Neural cell (in vitro differentiated cells): ENCODE results near the gene SLC25A48. TPM values are rescaled to one million over a fixed set of nuclear protein-coding genes. Genes with fewer than 3 reads are reported as not detected.

ENCODE experiments used
- H2AFZ ChIP-seq: fragments of 200-600, 300-800 bp; sonication (generic), shearing (Covaris generic); 2 replicates; pipeline ENCODE4 v1.6.0; 2014; ENCODE audit warnings: low read depth, mild to moderate bottlenecking, antibody characterized with exemption, low read length, moderate library complexity
- H3F3A ChIP-seq: fragments of 200-600 bp; shearing (Covaris generic); 2 replicates; pipeline ENCODE4 v1.6.1; 2016; ENCODE audit warnings: mild to moderate bottlenecking, moderate library complexity, mixed read lengths, antibody characterized with exemption, low read length; ENCODE audit not compliant: insufficient read depth, poor library complexity, severe bottlenecking
- H3K27ac ChIP-seq: fragments of 200-600, 300-800 bp; sonication (generic), shearing (Covaris generic); 2 replicates; pipeline ENCODE4 v1.5.1; 2014; ENCODE audit warnings: mild to moderate bottlenecking, low read length, moderate library complexity
- H3K27me3 ChIP-seq: fragments of 300-800, 200-600 bp; sonication (generic), shearing (Covaris generic); 2 replicates; pipeline ENCODE4 v1.6.0; 2014; ENCODE audit warnings: mild to moderate bottlenecking, low read depth, low read length, moderate library complexity; ENCODE audit not compliant: insufficient read depth
- H3K36me3 ChIP-seq: fragments of 300-800, 200-600 bp; sonication (generic), shearing (Covaris generic); 2 replicates; pipeline ENCODE4 v1.5.1; 2014; ENCODE audit warnings: mild to moderate bottlenecking, antibody characterized with exemption, low read length, moderate library complexity; ENCODE audit not compliant: insufficient read depth
- H3K4me2 ChIP-seq: fragments of 300-800, 200-600 bp; sonication (generic), shearing (Covaris generic); 2 replicates; pipeline ENCODE4 v1.6.0; 2014; ENCODE audit warnings: mild to moderate bottlenecking, low read length
- H3K4me3 ChIP-seq: fragments of 300-800, 200-600 bp; sonication (generic), shearing (Covaris generic); 2 replicates; pipeline ENCODE4 v1.5.1; 2014; ENCODE audit warnings: mild to moderate bottlenecking, low read length, moderate library complexity
- H3K79me2 ChIP-seq: fragments of 200-600 bp; shearing (Covaris generic); replicated peaks from 2 replicates; pipeline ENCODE4 v1.6.0; 2014; ENCODE audit warnings: mild to moderate bottlenecking, low read length, moderate library complexity; ENCODE audit not compliant: insufficient read depth
- H3K9ac ChIP-seq: fragments of 300-800, 200-600 bp; sonication (generic), shearing (Covaris generic); 2 replicates; pipeline ENCODE4 v1.6.1; 2016; ENCODE audit warnings: mild to moderate bottlenecking, low read length, mixed read lengths
- H3K9me2 ChIP-seq: fragments of 200-600 bp; shearing (Covaris generic); 2 replicates; pipeline ENCODE4 v1.6.1; 2016; ENCODE audit warnings: mild to moderate bottlenecking, low read length, mixed read lengths; ENCODE audit not compliant: insufficient read depth
- H3K9me3 ChIP-seq: fragments of 200-600, 300-800 bp; sonication (generic), shearing (Covaris generic); 2 replicates; pipeline ENCODE4 v1.6.1; 2016; ENCODE audit warnings: mild to moderate bottlenecking, mixed run types, low read length, moderate library complexity, mixed read lengths
- H4K20me1 ChIP-seq: fragments of 200-600 bp; shearing (Covaris generic); 2 replicates; pipeline ENCODE4 v1.6.1; 2016; ENCODE audit warnings: mild to moderate bottlenecking, mixed run types; ENCODE audit not compliant: insufficient read depth
- EP300 ChIP-seq: fragments of 450-650 bp; conservative IDR thresholded peaks from 2 replicates; pipeline ENCODE4 v1.6.1; 2014; ENCODE audit warnings: antibody characterized with exemption, mild to moderate bottlenecking, moderate library complexity; ENCODE audit not compliant: poor library complexity, severe bottlenecking
- EZH2 ChIP-seq: fragments of 200-600, 300-800 bp; shearing (Covaris generic), sonication (generic); IDR thresholded peaks from 2 replicates; pipeline ENCODE4 v1.6.1; 2014; ENCODE audit warnings: antibody characterized with exemption, low read length, borderline replicate concordance, mild to moderate bottlenecking; ENCODE audit not compliant: insufficient read depth, poor library complexity, severe bottlenecking
- MXI1 ChIP-seq: fragments of 450-650 bp; conservative IDR thresholded peaks from 2 replicates; pipeline ENCODE4 v1.6.1; 2014; ENCODE audit warnings: antibody characterized with exemption, mild to moderate bottlenecking; ENCODE audit not compliant: poor library complexity, severe bottlenecking
- POLR2AphosphoS5 ChIP-seq: IDR thresholded peaks from 2 replicates; pipeline ENCODE4 v1.6.1; 2012
- RAD21 ChIP-seq: fragments of 450-650 bp; conservative IDR thresholded peaks from 2 replicates; pipeline ENCODE4 v1.6.1; 2014; ENCODE audit warnings: antibody characterized with exemption, mild to moderate bottlenecking, moderate library complexity
- SMC3 ChIP-seq: fragments of 450-650 bp; conservative IDR thresholded peaks from 2 replicates; pipeline ENCODE4 v1.6.1; 2014; ENCODE audit warnings: antibody characterized with exemption, mild to moderate bottlenecking, moderate library complexity; ENCODE audit not compliant: poor library complexity
- TAF1 ChIP-seq: IDR thresholded peaks from 2 replicates; pipeline ENCODE4 v1.6.1; 2012; ENCODE audit warnings: low read depth
- polyA plus RNA-seq: library from polyadenylated mRNA; depleted of rRNA; stranded (reverse); fragments of >200 nt; gene quantifications from 2 replicates; pipeline ENCODE4 v1.2.3, GENCODE V29; 2014
- TF ChIP-seq, protein P1 (sequence below): fragments of 450-650 bp; IDR thresholded peaks from 2 replicates; pipeline ENCODE4 v1.5.1; 2014; ENCODE audit warnings: antibody characterized with exemption, mild to moderate bottlenecking, moderate library complexity; ENCODE audit not compliant: poor library complexity, severe bottlenecking
- TF ChIP-seq, protein P2 (sequence below): IDR thresholded peaks from 2 replicates; pipeline ENCODE4 v1.6.1; 2012; ENCODE audit warnings: borderline replicate concordance

The SLC25A48 gene
- polyA plus RNA-seq, 1 donor from 2014 or later = 1.0 TPM

GRCh38 chr5:135876146-135876545, 41.7 kb downstream of the SLC25A48 start:
- TF ChIP-seq, protein P1, sequence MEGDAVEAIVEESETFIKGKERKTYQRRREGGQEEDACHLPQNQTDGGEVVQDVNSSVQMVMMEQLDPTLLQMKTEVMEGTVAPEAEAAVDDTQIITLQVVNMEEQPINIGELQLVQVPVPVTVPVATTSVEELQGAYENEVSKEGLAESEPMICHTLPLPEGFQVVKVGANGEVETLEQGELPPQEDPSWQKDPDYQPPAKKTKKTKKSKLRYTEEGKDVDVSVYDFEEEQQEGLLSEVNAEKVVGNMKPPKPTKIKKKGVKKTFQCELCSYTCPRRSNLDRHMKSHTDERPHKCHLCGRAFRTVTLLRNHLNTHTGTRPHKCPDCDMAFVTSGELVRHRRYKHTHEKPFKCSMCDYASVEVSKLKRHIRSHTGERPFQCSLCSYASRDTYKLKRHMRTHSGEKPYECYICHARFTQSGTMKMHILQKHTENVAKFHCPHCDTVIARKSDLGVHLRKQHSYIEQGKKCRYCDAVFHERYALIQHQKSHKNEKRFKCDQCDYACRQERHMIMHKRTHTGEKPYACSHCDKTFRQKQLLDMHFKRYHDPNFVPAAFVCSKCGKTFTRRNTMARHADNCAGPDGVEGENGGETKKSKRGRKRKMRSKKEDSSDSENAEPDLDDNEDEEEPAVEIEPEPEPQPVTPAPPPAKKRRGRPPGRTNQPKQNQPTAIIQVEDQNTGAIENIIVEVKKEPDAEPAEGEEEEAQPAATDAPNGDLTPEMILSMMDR = no peak
- TF ChIP-seq EP300 = no peak
- no peak for TF ChIP-seq EZH2
- no peak for TF ChIP-seq POLR2AphosphoS5
- TF ChIP-seq, protein P2, sequence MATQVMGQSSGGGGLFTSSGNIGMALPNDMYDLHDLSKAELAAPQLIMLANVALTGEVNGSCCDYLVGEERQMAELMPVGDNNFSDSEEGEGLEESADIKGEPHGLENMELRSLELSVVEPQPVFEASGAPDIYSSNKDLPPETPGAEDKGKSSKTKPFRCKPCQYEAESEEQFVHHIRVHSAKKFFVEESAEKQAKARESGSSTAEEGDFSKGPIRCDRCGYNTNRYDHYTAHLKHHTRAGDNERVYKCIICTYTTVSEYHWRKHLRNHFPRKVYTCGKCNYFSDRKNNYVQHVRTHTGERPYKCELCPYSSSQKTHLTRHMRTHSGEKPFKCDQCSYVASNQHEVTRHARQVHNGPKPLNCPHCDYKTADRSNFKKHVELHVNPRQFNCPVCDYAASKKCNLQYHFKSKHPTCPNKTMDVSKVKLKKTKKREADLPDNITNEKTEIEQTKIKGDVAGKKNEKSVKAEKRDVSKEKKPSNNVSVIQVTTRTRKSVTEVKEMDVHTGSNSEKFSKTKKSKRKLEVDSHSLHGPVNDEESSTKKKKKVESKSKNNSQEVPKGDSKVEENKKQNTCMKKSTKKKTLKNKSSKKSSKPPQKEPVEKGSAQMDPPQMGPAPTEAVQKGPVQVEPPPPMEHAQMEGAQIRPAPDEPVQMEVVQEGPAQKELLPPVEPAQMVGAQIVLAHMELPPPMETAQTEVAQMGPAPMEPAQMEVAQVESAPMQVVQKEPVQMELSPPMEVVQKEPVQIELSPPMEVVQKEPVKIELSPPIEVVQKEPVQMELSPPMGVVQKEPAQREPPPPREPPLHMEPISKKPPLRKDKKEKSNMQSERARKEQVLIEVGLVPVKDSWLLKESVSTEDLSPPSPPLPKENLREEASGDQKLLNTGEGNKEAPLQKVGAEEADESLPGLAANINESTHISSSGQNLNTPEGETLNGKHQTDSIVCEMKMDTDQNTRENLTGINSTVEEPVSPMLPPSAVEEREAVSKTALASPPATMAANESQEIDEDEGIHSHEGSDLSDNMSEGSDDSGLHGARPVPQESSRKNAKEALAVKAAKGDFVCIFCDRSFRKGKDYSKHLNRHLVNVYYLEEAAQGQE = no peak
- no peak for TF ChIP-seq MXI1
- no peak for TF ChIP-seq SMC3
- TF ChIP-seq RAD21 = no peak
- TF ChIP-seq TAF1 = no peak
- Histone ChIP-seq H3K27ac (no peak overlapping the region), H2AFZ (no peak overlapping the region), H3K4me2 (no peak overlapping the region), H3K79me2 (no peaks in the 10 kb centered on the region), H4K20me1 (no peaks in the 10 kb centered on the region), H3F3A (no peaks in the 10 kb centered on the region), H3K4me3 (no peak overlapping the region), H3K27me3 (no peaks in the 10 kb centered on the region), H3K9ac (no peak overlapping the region), H3K36me3 (no peaks in the 10 kb centered on the region), H3K9me3 (no peaks in the 10 kb centered on the region), H3K9me2 (no peaks in the 10 kb centered on the region)

GRCh38 chr5:135877570-135878155, 43.2 kb downstream of the SLC25A48 start:
- no peaks in the 10 kb centered on the region for H3K79me2 ChIP-seq
- H4K20me1 ChIP-seq = no peaks in the 10 kb centered on the region
- H3K9me3 ChIP-seq = no peaks in the 10 kb centered on the region
- H3K4me2 ChIP-seq = no peak overlapping the region
- H3K9ac ChIP-seq = no peak overlapping the region
- H3K4me3 ChIP-seq = no peak overlapping the region
- no peaks in the 10 kb centered on the region for H3K36me3 ChIP-seq
- H3K9me2 ChIP-seq = no peaks in the 10 kb centered on the region
- H3K27me3 ChIP-seq = no peaks in the 10 kb centered on the region
- no peak for TF ChIP-seq EP300
- TF ChIP-seq, protein P2 = no peak
- no peak for TF ChIP-seq EZH2
- no peak for TF ChIP-seq MXI1
- TF ChIP-seq, protein P1 = no peak
- no peak for TF ChIP-seq RAD21
- TF ChIP-seq TAF1 = no peak
- TF ChIP-seq SMC3 = no peak
- TF ChIP-seq POLR2AphosphoS5 = no peak
- H2AFZ ChIP-seq = no peak overlapping the region
- no peaks in the 10 kb centered on the region for H3F3A ChIP-seq
- H3K27ac ChIP-seq = no peak overlapping the region
